Lower leg skin (tissue), 4 donors: ENCODE results near the gene DNAH12. TPM values are rescaled to one million over a fixed set of nuclear protein-coding genes. Genes with fewer than 3 reads are reported as not detected.
"Not testable (repeated sequence)": the region's sequence is repeated elsewhere in the genome, so short reads cannot be mapped to it uniquely, and the experiment has no call there.

Source experiments
- DNase-seq, 2 donors: peaks; one replicate each; pipeline ENCODE4 v3.0.0-alpha.2; 2019; ENCODE audit warnings: low spot score in 2 of 2
- H3K4me3 ChIP-seq: fragments of 200-600 bp; sonication (generic); 2 replicates; pipeline ENCODE4 v1.5.1; 2017; ENCODE audit warnings: mild to moderate bottlenecking, low read depth; ENCODE audit not compliant: poor library complexity, severe bottlenecking
- POLR2A ChIP-seq, 2 donors: fragments of 450-650 bp; IDR thresholded peaks; one replicate each; pipeline ENCODE4 v1.6.1; 2016 to 2017; ENCODE audit warnings: antibody characterized with exemption in 2 of 2, mild to moderate bottlenecking in 1 of 2, moderate library complexity in 1 of 2
- WGBS, 2 donors: methylation state at CpG; one replicate each; pipeline ENCODE4 v1.1.5; 2018; 5-methylcytosine and 5-hydroxymethylcytosine counted together
- intact Hi-C: fragments of 100-400 bp; cut with DNase I; formaldehyde crosslinking; loops from one replicate; pipeline ENCODE4 v1.15.0; 2023; ENCODE audit warnings: low total_unique reads
- total RNA-seq, 4 donors: library from RNA; depleted of rRNA; stranded (reverse); fragments of >200 nt; gene quantifications; one replicate each; pipeline ENCODE4 v1.1.0, GENCODE V29; 2016
- TF ChIP-seq, protein P1 (sequence below), 3 donors: fragments of 450-650 bp; IDR thresholded peaks; one replicate each; pipeline ENCODE4 v1.5.1; 2016; ENCODE audit warnings: antibody characterized with exemption in 3 of 3, mild to moderate bottlenecking in 3 of 3, moderate library complexity in 2 of 3

The DNAH12 gene
- total RNA-seq, 4 donors from 2014 or later: under 0.01 to 0.03 TPM; not detected in 2

DNA sequence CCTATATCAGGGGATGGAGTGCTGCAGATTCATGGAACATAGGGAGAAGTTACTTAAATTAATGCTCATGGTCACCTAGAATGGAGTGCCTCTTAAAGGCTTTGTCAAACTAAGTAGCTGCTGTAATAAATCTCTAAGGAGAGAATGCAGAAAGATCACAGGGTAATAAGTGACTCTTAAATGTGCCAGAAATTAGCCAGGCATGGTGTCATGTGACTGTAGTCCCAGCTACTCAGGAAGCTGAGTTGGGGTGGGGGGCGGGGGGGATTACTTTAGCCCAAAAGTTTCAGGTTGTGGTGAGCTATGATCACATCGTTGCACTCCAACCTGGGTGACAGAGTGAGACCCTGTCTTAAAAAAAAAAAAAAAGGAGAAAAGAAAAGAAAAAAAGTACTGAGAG is 160.7 kb downstream of the DNAH12 start:
- WGBS, 2 donors: 51 to 73% methylated on average over 2 of the region's 2 CpGs
- no peak for TF ChIP-seq POLR2A (IDR thresholded peaks at IDR 0.05)
- TF ChIP-seq, protein P1, sequence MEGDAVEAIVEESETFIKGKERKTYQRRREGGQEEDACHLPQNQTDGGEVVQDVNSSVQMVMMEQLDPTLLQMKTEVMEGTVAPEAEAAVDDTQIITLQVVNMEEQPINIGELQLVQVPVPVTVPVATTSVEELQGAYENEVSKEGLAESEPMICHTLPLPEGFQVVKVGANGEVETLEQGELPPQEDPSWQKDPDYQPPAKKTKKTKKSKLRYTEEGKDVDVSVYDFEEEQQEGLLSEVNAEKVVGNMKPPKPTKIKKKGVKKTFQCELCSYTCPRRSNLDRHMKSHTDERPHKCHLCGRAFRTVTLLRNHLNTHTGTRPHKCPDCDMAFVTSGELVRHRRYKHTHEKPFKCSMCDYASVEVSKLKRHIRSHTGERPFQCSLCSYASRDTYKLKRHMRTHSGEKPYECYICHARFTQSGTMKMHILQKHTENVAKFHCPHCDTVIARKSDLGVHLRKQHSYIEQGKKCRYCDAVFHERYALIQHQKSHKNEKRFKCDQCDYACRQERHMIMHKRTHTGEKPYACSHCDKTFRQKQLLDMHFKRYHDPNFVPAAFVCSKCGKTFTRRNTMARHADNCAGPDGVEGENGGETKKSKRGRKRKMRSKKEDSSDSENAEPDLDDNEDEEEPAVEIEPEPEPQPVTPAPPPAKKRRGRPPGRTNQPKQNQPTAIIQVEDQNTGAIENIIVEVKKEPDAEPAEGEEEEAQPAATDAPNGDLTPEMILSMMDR (IDR thresholded peaks at IDR 0.05): no peak
- DNase-seq: no peak
- intact Hi-C loops: no loop called here
- no peak overlapping the region for H3K4me3 ChIP-seq

DNA sequence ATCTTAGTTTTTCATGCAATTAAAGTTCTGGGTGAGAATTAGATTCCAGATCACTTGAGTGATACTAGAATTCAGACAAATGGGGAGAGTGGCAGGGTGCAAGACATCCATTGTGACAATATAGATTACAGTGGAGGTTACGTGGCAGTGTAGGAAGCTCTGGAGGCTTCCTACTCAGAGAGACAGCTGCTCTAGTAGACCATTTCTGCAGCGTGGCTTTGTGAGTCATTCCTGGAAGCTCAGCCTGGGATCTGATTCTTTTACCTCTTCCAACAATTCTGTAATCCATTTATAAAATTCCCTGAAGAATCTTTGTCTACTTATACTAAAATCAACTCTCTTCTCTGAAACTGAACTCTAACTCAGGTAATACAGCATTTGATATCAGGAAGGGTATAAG is 161.2 kb downstream of the DNAH12 start:
- no peak overlapping the region for H3K4me3 ChIP-seq
- TF ChIP-seq, protein P1 (IDR thresholded peaks at IDR 0.05): no peak
- TF ChIP-seq POLR2A (IDR thresholded peaks at IDR 0.05): no peak
- DNase-seq: no peak
- intact Hi-C loops: no loop called here
- WGBS, 2 donors: 48 to 51% methylated on average over 2 of the region's 2 CpGs

DNA sequence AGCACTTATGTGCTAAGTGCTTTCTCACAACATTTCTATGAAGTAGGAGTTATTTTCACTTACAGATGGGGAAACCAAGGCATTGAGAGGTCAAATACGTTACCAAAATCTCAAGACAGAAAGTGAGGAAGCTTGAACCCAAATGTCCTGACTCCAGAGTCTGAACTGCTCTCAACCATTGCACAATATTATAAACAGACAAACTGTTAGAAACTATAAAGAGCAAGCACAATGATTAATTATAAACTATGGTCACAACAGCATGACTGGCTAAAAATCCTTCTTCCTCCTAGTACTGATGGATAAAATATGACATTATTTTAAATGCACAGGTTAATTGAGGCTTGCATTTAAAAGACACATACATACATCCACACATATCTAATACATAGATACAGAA is 173.8 kb downstream of the DNAH12 start:
- DNase-seq: no peak
- intact Hi-C loops: no loop called here
- no peak overlapping the region for H3K4me3 ChIP-seq
- WGBS, 2 donors: 69 to 73% methylated on average over 1 of the region's 1 CpG
- no peak for TF ChIP-seq POLR2A (IDR thresholded peaks at IDR 0.05)
- TF ChIP-seq, protein P1 (IDR thresholded peaks at IDR 0.05): no peak

DNA sequence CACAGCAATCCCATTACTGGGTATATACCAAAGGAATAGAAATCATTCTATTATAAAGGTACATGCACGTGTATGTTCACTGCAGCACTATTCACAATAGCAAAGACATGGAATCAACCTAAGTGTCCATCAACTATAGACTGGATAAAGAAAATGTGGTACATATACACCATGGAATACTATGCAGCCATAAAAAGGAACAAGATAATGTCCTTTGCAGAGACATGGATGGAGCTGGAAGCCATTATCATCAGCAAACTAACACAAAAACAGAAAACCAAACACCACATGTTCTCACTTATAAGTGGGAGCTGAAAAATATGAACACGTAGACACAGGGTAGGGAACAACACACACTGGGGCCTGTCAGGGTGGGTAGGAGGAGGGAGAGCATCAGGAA is 179.1 kb downstream of the DNAH12 start:
- intact Hi-C loops, H3K4me3 ChIP-seq, DNase-seq: not testable (repeated sequence)
- WGBS, 2 donors: 91 to 92% methylated on average over 2 of the region's 2 CpGs

DNA sequence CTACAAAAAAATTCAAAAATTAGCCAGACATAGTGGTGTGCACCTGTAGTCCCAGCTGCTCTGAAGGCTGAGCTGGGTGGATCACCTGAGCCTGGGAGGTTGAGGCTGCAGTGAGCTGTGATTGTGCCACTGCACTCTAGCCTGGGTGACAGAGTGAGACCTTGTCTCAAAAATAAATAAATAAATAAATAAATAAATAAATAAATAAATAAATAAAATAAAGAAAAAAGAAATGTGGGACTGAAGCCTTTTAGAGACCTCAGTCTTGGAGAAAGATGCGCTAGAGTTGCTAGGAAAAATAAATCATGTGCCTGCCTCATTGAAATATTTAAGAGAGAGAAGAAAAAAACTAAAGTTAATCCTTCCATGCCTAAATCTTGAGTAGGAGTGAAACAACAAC is 187.9 kb downstream of the DNAH12 start:
- intact Hi-C loops, DNase-seq, H3K4me3 ChIP-seq: not testable (repeated sequence)
- WGBS, 2 donors: 86 to 89% methylated on average over 1 of the region's 1 CpG

DNA sequence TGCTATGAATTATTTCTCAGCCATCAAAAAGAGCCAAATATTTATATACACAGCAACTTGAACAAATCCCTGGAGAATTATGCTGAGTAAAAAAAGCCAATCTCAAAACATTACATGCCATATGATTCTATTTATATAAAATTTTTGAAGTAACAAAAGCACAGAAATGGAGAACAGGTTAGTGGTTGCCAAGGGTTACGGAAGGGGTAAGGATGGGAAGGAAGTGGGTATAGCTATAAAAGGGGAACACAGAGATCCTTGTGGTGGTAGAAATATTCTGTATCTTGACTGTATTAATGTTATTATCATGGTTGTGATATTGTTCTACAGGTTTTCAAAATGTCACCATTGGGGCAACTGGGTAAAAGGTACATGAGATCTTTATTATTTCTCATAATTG is 189.4 kb downstream of the DNAH12 start:
- DNase-seq: no peak
- intact Hi-C loops: no loop called here
- TF ChIP-seq POLR2A (IDR thresholded peaks at IDR 0.05): no peak
- TF ChIP-seq, protein P1 (IDR thresholded peaks at IDR 0.05): no peak
- WGBS, 2 donors: 76 to 78% methylated on average over 1 of the region's 1 CpG
- H3K4me3 ChIP-seq: no peak overlapping the region

DNA sequence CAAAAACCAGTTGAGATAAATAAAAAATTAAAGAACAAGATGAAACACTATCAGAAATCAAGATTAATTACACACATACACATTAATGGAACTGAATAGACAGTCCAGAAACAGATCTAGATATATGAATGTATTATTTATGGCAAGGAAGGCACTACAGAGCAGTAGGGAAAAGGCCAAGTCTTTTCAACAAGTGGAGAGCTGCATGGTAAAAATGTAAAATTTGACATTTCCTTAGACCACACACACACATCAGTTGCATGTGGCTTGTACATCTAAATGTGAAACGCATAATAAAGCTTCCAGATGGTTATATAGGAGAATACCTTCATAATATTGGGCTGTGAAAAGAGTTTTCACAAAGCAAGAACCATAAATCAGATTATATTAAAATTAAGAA is 193.9 kb downstream of the DNAH12 start:
- no peak overlapping the region for H3K4me3 ChIP-seq
- DNase-seq: no peak
- WGBS, 2 donors: 59 to 60% methylated on average over 1 of the region's 1 CpG
- TF ChIP-seq, protein P1 (IDR thresholded peaks at IDR 0.05): no peak
- no peak for TF ChIP-seq POLR2A (IDR thresholded peaks at IDR 0.05)
- intact Hi-C loops: no loop called here

DNA sequence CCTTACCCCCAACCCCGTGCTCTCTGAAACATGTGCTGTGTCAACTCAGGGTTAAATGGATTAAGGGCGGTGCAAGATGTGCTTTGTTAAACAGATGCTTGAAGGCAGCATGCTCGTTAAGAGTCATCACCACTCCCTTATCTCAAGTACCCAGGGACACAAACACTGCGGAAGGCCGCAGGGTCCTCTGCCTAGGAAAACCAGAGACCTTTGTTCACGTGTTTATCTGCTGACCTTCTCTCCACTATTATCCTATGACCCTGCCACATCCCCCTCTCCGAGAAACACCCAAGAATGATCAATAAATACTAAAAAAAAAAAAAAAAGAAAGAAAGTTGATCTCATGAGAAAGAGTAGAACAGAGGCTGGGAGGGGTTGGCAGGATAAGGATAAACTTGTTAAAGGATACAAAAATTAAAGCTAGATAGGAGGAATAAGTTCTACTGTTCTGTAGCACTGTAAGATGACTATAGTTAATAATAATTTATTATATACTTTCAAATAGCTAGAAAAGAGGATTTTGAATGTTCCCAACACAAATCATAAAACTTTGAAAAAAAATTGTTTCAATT is 205.0 kb downstream of the DNAH12 start:
- H3K4me3 ChIP-seq, intact Hi-C loops, DNase-seq: not testable (repeated sequence)
- WGBS, 2 donors: 66 to 76% methylated on average over 7 of the region's 7 CpGs

DNA sequence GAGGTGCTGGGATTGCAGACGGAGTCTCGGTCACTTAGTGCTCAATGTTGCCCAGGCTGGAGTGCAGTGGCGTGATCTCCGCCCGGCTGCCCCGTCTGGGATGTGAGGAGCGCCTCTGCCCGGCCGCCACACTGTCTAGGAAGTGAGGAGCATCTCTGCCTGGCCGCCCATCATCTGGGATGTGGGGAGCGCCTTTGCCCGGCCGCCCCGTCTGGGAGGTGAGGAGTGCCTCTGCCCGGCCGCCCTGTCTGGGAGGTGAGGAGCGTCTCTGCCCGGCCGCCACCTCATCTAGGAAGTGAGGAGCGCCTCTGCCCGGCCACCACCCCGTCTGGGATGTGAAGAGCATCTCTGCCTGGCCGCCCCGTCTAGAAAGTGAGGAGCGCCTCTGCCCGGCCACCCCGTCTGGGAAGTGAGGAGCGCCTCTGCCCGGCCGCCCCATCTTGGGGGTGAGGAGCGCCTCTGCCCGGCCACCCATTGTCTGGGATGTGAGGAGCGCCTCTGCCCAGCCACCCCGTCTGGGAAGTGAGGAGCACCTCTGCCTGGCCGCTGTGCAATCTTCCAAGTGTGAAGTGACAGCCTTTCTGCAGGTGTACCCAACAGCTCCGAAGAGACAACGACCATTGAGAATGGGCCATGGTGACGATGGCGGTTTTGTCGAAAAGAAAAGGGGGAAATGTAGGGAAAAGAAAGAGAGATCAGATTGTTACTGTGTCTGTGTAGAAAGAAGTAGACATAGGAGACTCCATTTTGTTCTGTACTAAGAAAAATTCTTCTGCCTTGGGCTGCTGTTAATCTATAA is 205.7 kb downstream of the DNAH12 start:
- intact Hi-C loops, DNase-seq, H3K4me3 ChIP-seq: not testable (repeated sequence)
- WGBS, 2 donors: 94 to 98% methylated on average over 20 to 22 of the region's 40 CpGs
